ENCODE measurements around the gene NIT1. TPM values are rescaled to one million over a fixed set of nuclear protein-coding genes. Genes with fewer than 3 reads are reported as not detected.

Gene NIT1
- 10 to 100 TPM; 29.1 to 59.8 (median 48.6) TPM for polyA plus RNA-seq (ENCODE audit: insufficient read length in 4 of 4)

- peak in 1 of 4 donors; percentile 77 for DNase-seq (ENCODE audit: low read depth in 4 of 4, low spot score in 3 of 4)
Measured at GRCh38 chr1:161117759-161118581, at the start of gene NIT1, which contains the start of gene PFDN2. NIT1 (plus strand) TSS chr1:161118105; CDS start chr1:161118177, 72 bp downstream. PFDN2 (minus strand) TSS chr1:161118037; CDS start chr1:161118026, 11 bp downstream.

DNA sequence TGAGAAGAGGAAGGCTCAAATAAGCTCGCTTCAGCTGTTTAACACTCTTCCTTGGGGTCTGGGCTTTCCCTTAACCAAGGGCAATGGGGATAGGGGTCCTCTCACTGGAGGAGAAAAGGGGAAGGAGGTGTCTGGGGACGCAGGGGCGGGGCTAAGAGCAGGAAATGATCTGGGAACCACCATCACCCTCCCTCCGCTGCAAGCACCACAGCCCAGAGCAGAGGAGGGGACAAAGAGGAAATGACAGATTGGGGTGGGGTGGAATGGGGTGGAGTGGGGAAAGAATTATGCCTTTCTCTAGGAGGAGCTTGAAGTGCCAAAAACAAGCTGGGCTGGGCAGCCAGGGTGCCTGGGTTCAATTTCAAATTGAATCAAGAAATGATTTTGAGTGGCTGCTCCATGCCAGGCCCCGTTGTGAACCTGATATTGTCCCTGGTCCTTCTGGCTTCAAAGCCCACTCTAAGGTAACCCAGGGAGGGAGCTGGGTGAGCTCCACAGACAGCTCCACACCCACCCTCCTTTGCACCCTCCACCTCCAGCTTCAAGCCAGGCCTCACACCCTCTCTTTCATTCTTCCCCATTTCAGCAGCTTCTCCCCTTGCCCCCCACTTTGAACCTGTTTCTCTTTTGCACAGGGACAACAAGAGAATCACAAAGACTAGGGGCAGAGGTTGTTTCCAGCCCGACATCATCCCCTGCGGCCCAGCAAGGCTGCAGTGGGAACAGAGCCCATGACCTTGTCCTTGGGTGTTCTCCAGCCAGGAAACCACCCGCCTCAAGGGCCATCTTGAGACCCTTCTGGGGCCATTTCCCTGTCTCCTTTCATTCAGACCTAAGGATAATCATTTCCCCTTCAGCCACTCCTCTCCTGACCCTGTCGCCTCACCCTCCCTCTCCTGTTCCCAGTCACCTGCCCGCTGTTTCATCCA is 49.3 kb upstream of the NIT1 start:
- no peak for DNase-seq (ENCODE audit: low read depth in 4 of 4, low spot score in 3 of 4)

DNA sequence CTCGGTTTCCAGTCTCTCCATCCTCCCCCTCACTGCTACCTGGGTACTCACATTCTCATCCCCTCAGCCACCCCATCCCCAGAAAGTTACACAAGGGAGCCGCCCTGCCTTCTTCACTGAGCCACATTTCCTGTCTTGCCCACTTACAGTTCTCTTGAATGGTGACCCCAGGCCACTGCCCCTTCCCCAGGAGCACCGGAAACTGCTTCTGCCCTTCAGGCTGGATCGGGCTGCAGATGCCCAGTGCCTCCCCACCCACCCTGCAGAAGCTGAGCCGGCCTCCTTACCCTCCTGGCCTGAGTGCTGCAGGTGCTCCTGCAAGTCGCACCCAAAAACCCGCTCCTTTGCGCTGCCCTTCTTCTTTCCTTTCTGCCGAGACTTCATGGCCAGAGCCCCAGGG is 48.7 kb upstream of the NIT1 start:
- DNase-seq (ENCODE audit: low read depth in 4 of 4, low spot score in 3 of 4), result no peak

DNA sequence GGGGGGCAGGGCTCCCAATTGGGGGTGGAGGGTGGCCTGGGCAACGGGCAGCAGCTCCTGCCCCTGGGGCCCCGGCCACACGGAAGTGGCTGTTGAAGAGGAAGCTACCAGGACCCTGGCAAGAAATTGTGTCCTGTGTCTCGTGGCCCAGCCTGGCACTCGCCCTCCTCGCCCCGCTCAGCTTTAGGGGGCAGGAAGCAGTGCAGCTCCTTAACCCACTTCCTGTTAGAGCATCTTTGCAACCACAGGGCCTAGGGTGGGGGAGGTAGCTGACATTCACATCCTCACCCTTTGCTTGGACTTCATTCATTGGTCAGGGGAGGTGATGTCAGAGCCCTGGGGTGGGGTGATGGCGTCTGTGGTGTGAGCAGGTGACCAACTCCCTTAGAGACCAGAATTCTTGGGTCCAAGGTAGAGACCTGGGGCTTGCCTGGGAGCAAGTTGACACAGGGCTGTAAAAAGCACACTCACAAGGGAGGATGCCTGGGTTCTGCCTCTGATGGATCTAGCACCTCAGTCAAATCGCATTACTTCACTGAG is 48.1 kb upstream of the NIT1 start, which contains the start of gene ARHGAP30:
ARHGAP30 (minus strand) TSS at position 161 of the 540 bp plus-strand sequence. CDS start 267 bp downstream, outside the sequence.
- DNase-seq (ENCODE audit: low read depth in 4 of 4, low spot score in 3 of 4), result no peak

DNA sequence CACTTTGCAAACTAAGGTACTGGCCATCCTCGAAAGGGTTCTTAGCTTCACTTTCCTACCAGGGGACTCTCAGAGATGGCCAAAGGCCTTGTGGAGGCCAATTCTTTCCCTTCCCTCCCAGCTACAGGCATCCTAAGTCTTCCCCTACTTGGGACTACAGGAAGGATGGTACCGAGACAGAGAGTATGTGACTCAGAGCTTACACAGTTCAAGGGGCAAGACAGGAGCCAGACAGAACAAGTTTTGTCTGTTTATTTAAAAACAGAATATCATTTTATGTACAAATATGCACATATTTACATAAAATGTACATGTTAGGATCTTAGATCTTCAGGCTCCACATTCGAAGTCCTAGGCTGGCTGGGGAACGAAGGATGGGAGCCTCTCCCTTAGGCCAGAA is 47.1 kb upstream of the NIT1 start:
- DNase-seq (ENCODE audit: low read depth in 4 of 4, low spot score in 3 of 4), result no peak

DNA sequence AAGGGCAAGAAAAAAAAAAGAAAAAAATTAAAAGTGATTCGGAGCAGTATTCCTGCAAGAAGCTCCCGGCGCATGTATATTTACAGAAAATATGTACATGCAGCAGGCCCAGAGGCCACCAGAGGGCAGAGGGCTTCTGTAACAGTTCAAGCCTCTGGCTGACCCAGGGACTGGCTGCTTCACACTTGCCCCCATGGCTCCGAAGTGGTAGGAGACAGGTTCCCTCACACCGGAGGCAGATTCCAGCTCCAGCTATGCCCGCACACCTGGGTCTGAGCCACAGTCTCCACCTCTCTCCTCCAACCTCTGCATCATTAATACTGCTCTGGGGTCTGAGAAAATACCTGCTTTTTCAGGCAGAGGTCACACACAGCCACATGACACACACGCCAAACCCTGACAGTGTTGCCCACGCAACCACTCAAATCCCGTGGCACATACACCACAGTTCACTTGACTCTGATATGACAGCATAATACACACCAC is 46.0 kb upstream of the NIT1 start:
- no peak for DNase-seq (ENCODE audit: low read depth in 4 of 4, low spot score in 3 of 4)

- no peak for DNase-seq (ENCODE audit: low read depth in 4 of 4, low spot score in 3 of 4)
Measured at GRCh38 chr1:161072751-161073449, 45.0 kb upstream of the NIT1 start.

- DNase-seq (ENCODE audit: low read depth in 4 of 4, low spot score in 3 of 4), result no peak
Measured at GRCh38 chr1:161073474-161074121, 44.3 kb upstream of the NIT1 start.

DNA sequence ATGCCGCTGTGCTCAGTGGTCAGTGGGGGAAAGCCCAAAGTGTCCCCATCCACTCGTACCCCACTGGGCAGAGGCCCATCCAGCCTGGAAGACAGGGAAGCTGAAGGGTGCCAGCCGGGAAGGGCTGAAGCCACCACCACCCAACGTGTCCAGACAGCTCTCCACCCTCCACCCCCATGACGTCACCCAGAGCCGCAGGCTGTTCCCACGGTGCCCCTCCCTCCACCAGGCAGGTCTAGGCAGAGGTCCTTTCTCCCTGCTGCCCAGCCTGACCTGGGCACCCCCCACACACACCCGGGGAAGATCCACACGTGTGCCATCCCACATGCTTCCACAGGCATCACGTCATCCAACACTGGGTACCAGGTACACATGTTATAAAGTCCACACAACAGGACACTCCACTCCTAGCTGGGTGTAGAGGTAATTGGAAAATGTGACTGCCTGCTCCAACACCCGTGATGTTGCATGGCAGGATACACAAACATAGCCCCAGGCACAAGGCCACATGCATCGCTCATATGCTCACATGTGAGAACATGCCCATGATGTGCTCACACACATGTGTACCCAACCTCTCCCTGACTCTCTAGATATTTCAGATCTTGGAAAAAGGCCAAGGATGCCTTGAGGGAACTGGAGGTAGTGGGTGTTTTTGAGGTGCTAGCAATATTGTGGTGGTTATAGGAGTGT is 43.1 kb upstream of the NIT1 start:
- DNase-seq (ENCODE audit: low read depth in 4 of 4, low spot score in 3 of 4), result no peak

GRCh38 chr1:161076410-161076809 is 41.5 kb upstream of the NIT1 start:
- no peak for DNase-seq (ENCODE audit: low read depth in 4 of 4, low spot score in 3 of 4)

DNA sequence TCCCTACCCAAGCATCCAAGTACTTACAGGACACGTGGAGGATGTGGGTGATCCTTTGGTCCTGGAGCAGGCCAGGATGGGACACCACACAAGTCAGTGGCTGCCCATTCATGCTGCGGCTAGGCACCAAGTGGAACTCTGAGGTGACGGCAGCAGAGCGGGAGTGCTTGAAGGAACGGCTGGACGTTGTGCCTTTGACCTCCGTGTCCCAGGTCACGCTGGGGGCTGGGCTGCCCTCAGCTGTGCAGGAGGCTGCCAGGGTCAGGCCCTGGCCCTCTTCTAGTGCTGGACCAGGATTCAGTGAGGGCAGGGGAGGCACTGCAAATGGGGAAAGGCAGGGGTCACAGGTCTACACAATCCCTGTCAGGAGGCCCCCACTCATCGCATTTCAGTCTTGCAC is 40.5 kb upstream of the NIT1 start:
- DNase-seq (ENCODE audit: low read depth in 4 of 4, low spot score in 3 of 4), result no peak

DNA sequence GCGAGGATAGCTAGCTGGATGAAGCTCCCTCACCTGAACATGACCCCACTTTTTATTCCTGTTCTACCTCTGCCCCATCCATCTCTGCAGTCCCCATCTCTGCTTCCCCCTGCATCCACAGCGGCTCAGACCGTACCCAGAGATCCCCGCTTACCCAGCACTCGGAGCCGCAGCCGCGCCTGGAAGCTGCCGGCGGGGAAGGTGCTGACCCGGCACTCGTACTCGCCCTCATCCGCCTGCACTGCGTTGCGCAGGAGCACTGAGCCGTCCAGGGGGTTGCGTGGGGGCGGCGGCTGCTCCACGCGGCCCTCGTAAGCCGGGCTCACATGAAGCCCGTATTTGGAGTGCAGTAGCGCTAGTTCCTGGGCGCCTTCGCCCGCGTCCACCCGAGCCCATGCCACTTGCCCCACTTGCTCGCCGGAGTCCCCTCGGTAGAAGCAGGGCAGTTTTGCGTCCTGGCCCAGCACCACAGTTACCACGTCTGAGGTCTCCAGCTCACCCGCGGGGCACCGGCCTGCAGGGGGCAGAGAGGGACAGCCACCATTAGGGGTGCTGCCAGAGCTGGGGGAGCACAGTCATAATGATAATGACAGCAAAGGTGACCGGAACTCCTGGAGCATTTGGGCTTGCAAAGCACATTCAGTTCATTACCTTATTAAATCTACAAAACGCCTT is 38.3 kb upstream of the NIT1 start:
- DNase-seq (ENCODE audit: low read depth in 4 of 4, low spot score in 3 of 4), result no peak

DNA sequence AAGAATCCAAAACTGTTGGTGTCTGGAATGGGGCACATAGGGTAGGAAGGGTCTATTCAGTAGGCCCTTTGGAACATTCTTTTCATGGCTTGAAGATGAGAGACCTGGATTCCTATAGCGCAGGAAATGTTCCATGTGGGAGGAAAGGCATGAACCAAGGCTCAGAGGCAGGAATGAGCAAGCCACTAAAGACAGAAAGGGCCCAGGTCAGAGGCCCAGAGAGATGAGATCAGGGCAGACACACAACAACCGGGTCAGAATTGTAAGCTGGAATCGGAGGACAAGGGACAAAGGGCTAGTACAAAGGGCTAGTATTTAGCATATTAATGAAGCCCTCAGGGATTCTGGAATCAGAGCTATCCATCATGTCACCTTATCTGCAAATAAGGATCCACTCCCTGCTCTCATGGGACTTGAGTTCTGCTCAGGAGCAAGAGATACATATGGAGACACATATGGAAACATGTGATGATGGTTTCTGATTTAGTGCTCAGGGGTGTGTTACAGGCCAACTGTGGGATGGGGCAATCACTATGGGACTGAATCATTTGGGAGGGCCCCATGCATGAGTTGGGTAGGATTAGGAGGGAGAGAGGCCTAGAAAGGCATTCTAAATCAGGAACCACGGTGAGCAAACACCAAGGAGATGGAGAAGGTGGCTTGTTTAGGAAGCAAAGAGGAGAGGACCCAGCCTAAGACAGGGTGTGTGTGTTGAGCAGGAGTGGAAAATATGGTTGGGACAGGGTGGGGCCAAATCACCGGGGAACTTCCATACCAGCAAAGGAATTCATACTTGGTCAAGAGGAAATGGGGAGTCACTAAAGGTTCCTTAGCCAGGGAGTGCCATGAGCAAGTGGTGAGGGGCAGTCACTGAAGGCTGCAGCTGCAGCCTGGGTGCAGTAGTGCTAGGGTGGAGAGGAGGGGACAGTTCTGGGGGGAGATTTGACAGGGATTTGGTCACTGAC is 37.2 kb upstream of the NIT1 start:
- DNase-seq (ENCODE audit: low read depth in 4 of 4, low spot score in 3 of 4), result no peak

GRCh38 chr1:161081519-161081918 is 36.4 kb upstream of the NIT1 start:
- no peak for DNase-seq (ENCODE audit: low read depth in 4 of 4, low spot score in 3 of 4)

GRCh38 chr1:161082483-161082882 is 35.4 kb upstream of the NIT1 start:
- DNase-seq (ENCODE audit: low read depth in 4 of 4, low spot score in 3 of 4), result no peak

- no peak for DNase-seq (ENCODE audit: low read depth in 4 of 4, low spot score in 3 of 4)
Measured at GRCh38 chr1:161082996-161083747, 34.7 kb upstream of the NIT1 start.
